ENCODE measurements around the gene TNFRSF12A. TPM values are rescaled to one million over a fixed set of nuclear protein-coding genes. Genes with fewer than 3 reads are reported as not detected.

Gene TNFRSF12A
- polyA plus RNA-seq, 1 donor (not counting 4 experiments of a cell fraction or from before 2014, with no cell fraction given), result 147 TPM

GRCh38 chr16:3023669-3024478, 3.7 kb downstream of the TNFRSF12A start, which contains the start of the genes HCFC1R1 and THOC6:
HCFC1R1 (minus strand) TSS chr16:3023942; CDS start chr16:3023941, 1 bp downstream.
THOC6 (plus strand) TSS chr16:3024035; CDS start chr16:3024327, 292 bp downstream.
- peaks cover 21% of the 10 kb centered on the region for H3K4me1 ChIP-seq (ENCODE audit: control insufficient read depth, extremely low read depth, insufficient read depth, low read length)
- FAIRE-seq (peak; percentile 88), DNase-seq (ENCODE audit: low read depth, low spot score) (peak; percentile 88)
- H4K20me1 ChIP-seq (ENCODE audit: control insufficient read depth, extremely low read depth, insufficient read depth, low read length), result no peaks in the 10 kb centered on the region
- no peaks in the 10 kb centered on the region for H3K9me1 ChIP-seq (ENCODE audit: control insufficient read depth, extremely low read depth, insufficient read depth, low read length)
- H3K79me2 ChIP-seq (ENCODE audit: control insufficient read depth, insufficient read depth, low read length), result no peaks in the 10 kb centered on the region
- H2AFZ ChIP-seq (ENCODE audit: control insufficient read depth, low read length), result no peak within 1 kb of the TSS
- H3K9ac ChIP-seq (ENCODE audit: control insufficient read depth, extremely low read depth, insufficient read depth, low read length), result peak within 1 kb of the TSS; percentile 97
- H3K4me2 ChIP-seq (ENCODE audit: control insufficient read depth, extremely low read depth, insufficient read depth, low read depth, low read length), result peak within 1 kb of the TSS; percentile 81
- dilution Hi-C loops (cut with MboI; ENCODE audit: extremely low pct_ligation_motif_present, low sequenced_read_pairs), result no loop called here
- TF ChIP-seq EZH2 (IDR thresholded peaks at IDR 0.05; ENCODE audit: low read length) (no peak), CTCF (optimal IDR thresholded peaks at IDR 0.05 in 1 of 3, IDR thresholded peaks at IDR 0.05 in 1 of 3, conservative IDR thresholded peaks at IDR 0.05 in 1 of 3; ENCODE audit: extremely low read depth in 1 of 3, insufficient read depth in 2 of 3, low read length in 3 of 3) (peak in 1 of 3 experiments; percentile 12)
- H3K36me3 ChIP-seq (ENCODE audit: control insufficient read depth in 2 of 2, extremely low read depth in 1 of 2, insufficient read depth in 2 of 2, low read length in 2 of 2), result peaks cover 14 to 28% of the 10 kb centered on the region in 2 experiments
- H3K9me3 ChIP-seq (ENCODE audit: control insufficient read depth, low read depth, low read length), result no peaks in the 10 kb centered on the region
- H3K27ac ChIP-seq (ENCODE audit: control insufficient read depth, insufficient read depth, low read length), result peak within 1 kb of the TSS; percentile 97
- H3K4me3 ChIP-seq (ENCODE audit: control insufficient read depth in 2 of 3, extremely low read depth in 1 of 3, insufficient read depth in 2 of 3, low read depth in 1 of 3, low read length in 3 of 3), result peak within 1 kb of the TSS; percentile 80 to 85 (median 84)
- no peaks in the 10 kb centered on the region for H3K27me3 ChIP-seq (ENCODE audit: control insufficient read depth, extremely low read depth, insufficient read depth, low read length)

- Histone ChIP-seq H4K20me1 (ENCODE audit: control insufficient read depth, extremely low read depth, insufficient read depth, low read length) (no peaks in the 10 kb centered on the region), H3K9me1 (ENCODE audit: control insufficient read depth, extremely low read depth, insufficient read depth, low read length) (no peaks in the 10 kb centered on the region), H3K9ac (ENCODE audit: control insufficient read depth, extremely low read depth, insufficient read depth, low read length) (no peak overlapping the region), H3K4me1 (ENCODE audit: control insufficient read depth, extremely low read depth, insufficient read depth, low read length) (peaks cover 24% of the 10 kb centered on the region), H2AFZ (ENCODE audit: control insufficient read depth, low read length) (no peak overlapping the region), H3K9me3 (ENCODE audit: control insufficient read depth, low read depth, low read length) (no peaks in the 10 kb centered on the region), H3K27me3 (ENCODE audit: control insufficient read depth, extremely low read depth, insufficient read depth, low read length) (peaks cover 14% of the 10 kb centered on the region), H3K4me3 (ENCODE audit: control insufficient read depth in 2 of 3, extremely low read depth in 1 of 3, insufficient read depth in 2 of 3, low read depth in 1 of 3, low read length in 3 of 3) (no peak overlapping the region), H3K36me3 (ENCODE audit: control insufficient read depth in 2 of 2, extremely low read depth in 1 of 2, insufficient read depth in 2 of 2, low read length in 2 of 2) (peaks cover 16 to 28% of the 10 kb centered on the region in 2 experiments), H3K79me2 (ENCODE audit: control insufficient read depth, insufficient read depth, low read length) (no peaks in the 10 kb centered on the region), H3K27ac (ENCODE audit: control insufficient read depth, insufficient read depth, low read length) (no peak overlapping the region), H3K4me2 (ENCODE audit: control insufficient read depth, extremely low read depth, insufficient read depth, low read depth, low read length) (no peak overlapping the region)
- no peak for TF ChIP-seq CTCF (optimal IDR thresholded peaks at IDR 0.05 in 1 of 3, IDR thresholded peaks at IDR 0.05 in 1 of 3, conservative IDR thresholded peaks at IDR 0.05 in 1 of 3; ENCODE audit: extremely low read depth in 1 of 3, insufficient read depth in 2 of 3, low read length in 3 of 3)
- no peak for TF ChIP-seq EZH2 (IDR thresholded peaks at IDR 0.05; ENCODE audit: low read length)
- DNase-seq (ENCODE audit: low read depth, low spot score) (no peak), FAIRE-seq (no peak)
- dilution Hi-C loops (cut with MboI; ENCODE audit: extremely low pct_ligation_motif_present, low sequenced_read_pairs), result no loop called here
Observed at GRCh38 chr16:3025032-3026002, 5.1 kb downstream of the TNFRSF12A start.
